SU-DHL-6 (cell line): ENCODE results near the gene AUH.

Source experiments
- H2AFZ ChIP-seq: fragments of 200-600 bp; sonication (generic); 2 replicates; pipeline ENCODE4 v1.6.1; 2014; ENCODE audit warnings: low read depth, mild to moderate bottlenecking, moderate library complexity, mixed read lengths, antibody characterized with exemption, low read length; ENCODE audit not compliant: severe bottlenecking
- H3F3A ChIP-seq: fragments of 200-600 bp; shearing (Covaris generic); 2 replicates; pipeline ENCODE4 v1.6.0; 2016; ENCODE audit warnings: antibody characterized with exemption, mild to moderate bottlenecking; ENCODE audit not compliant: insufficient read depth
- H3K27ac ChIP-seq: fragments of 200-600 bp; sonication (generic); 2 replicates; pipeline ENCODE4 v1.5.1; 2016; ENCODE audit warnings: low read depth, mild to moderate bottlenecking, low read length, moderate library complexity, mixed read lengths
- H3K27me3 ChIP-seq: fragments of 200-600 bp; sonication (generic), shearing (Covaris generic); 2 replicates; pipeline ENCODE4 v1.6.0; 2014; ENCODE audit warnings: mild to moderate bottlenecking, low read length
- H3K36me3 ChIP-seq: fragments of 200-600 bp; sonication (generic); 2 replicates; pipeline ENCODE4 v1.6.1; 2014; ENCODE audit warnings: mild to moderate bottlenecking, low read length, mixed read lengths
- H3K4me2 ChIP-seq: fragments of 300-600, 200-600 bp; shearing (Covaris generic), sonication (generic); 2 replicates; pipeline ENCODE4 v1.6.0; 2014; ENCODE audit warnings: low read length, low read depth, mild to moderate bottlenecking; ENCODE audit not compliant: poor library complexity, severe bottlenecking
- H3K4me3 ChIP-seq: fragments of 200-600 bp; sonication (generic); 2 replicates; pipeline ENCODE4 v1.5.1; 2014; ENCODE audit warnings: antibody characterized with exemption, low read length, mild to moderate bottlenecking, mixed read lengths; ENCODE audit not compliant: insufficient read depth, poor library complexity, severe bottlenecking
- H3K79me2 ChIP-seq: fragments of 200-600 bp; sonication (generic); 2 replicates; pipeline ENCODE4 v1.6.1; 2014; ENCODE audit warnings: mild to moderate bottlenecking, low read length, moderate library complexity; ENCODE audit not compliant: insufficient read depth
- H3K9ac ChIP-seq: fragments of 200-600 bp; sonication (generic); 2 replicates; pipeline ENCODE4 v1.7.0; 2014; ENCODE audit warnings: mild to moderate bottlenecking, low read length
- H3K9me2 ChIP-seq: fragments of 200-600 bp; sonication (generic); replicated peaks from 2 replicates; pipeline ENCODE4 v1.6.1; 2014; ENCODE audit warnings: low read length; ENCODE audit not compliant: insufficient read depth
- H3K9me3 ChIP-seq: fragments of 200-600 bp; sonication (generic); 2 replicates; pipeline ENCODE4 v1.6.1; 2014; ENCODE audit warnings: low read length, mixed read lengths; ENCODE audit not compliant: insufficient read depth
- H4K20me1 ChIP-seq: fragments of 200-600 bp; sonication (generic); 2 replicates; pipeline ENCODE4 v1.6.1; 2014; ENCODE audit warnings: low read depth, mild to moderate bottlenecking, antibody characterized with exemption, low read length, moderate library complexity, mixed read lengths
- EZH2phosphoT487 ChIP-seq: fragments of 200-600 bp; sonication (generic), shearing (Covaris generic); conservative IDR thresholded peaks from 2 replicates; pipeline ENCODE4 v1.6.1; 2018; ENCODE audit warnings: mild to moderate bottlenecking, antibody characterized with exemption, low read length, moderate library complexity, mixed read lengths
- TF ChIP-seq, protein P1 (sequence below): fragments of 200-600 bp; sonication (generic); IDR thresholded peaks from one replicate; pipeline ENCODE4 v1.5.1; 2017; ENCODE audit warnings: antibody characterized with exemption, mild to moderate bottlenecking, low read length, moderate library complexity; ENCODE audit not compliant: insufficient read depth, poor library complexity, severe bottlenecking

Gene AUH

DNA sequence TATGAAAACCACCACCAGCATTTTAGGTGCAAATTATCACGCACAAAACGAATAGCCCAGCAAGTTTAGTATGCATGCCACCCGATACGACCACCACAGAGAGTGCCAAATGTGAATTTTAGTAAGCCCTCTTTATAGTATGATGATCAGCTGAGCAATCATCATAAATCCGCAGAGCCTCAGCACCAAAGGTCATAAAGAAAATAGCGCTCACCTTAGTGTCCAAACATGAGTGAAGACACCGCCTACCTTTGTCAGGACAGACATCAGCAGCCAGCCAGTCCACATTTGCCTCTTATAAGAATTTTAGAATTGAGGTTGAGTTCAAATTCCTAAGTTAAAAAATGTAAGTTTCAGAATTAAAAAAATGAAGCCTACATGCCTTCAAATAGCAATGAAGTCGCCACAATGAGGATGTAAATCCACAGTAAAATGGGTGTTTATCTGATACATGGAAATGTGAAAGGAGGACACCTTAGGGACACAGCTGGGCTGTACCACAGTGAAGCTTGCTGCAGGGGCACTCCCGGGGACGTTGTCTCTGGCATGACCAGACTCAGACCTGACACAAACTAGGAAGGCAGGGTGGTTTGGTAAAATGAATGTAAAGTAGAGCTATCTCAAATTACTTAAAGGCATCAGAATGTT, 149.0 kb downstream of the AUH start:
- Histone ChIP-seq H3K4me3 (no peak overlapping the region), H3K9me2 (no peaks in the 10 kb centered on the region), H3K36me3 (no peaks in the 10 kb centered on the region), H2AFZ (no peak overlapping the region), H3F3A (no peaks in the 10 kb centered on the region), H3K9me3 (no peaks in the 10 kb centered on the region), H3K79me2 (no peaks in the 10 kb centered on the region), H3K9ac (no peak overlapping the region), H3K27me3 (no peaks in the 10 kb centered on the region), H3K27ac (no peak overlapping the region), H4K20me1 (no peaks in the 10 kb centered on the region), H3K4me2 (no peak overlapping the region)
- TF ChIP-seq EZH2phosphoT487 = no peak

DNA sequence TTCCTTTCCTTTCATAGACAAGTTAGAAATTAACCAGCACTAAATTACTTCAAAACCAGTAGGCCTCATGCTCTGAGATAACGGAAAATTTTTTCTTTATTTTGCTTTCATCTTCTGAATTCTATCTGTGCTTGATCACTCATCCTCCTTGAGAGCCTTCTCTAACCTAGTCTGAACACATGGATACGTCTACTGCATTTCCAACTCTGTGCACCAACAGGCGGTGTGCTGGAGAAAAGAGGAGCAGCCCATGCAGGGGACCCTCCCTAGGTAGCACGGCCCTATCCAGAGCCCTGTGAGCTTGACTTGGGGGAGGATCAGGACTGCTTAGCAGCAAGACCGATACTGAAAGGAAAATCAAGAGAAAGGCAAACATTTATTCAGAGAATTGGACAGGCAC, 149.8 kb downstream of the AUH start:
- Histone ChIP-seq H3K9ac (no peak overlapping the region), H3K27ac (no peak overlapping the region), H3K9me3 (no peaks in the 10 kb centered on the region), H3K36me3 (no peaks in the 10 kb centered on the region), H2AFZ (no peak overlapping the region), H3K4me3 (no peak overlapping the region), H3K9me2 (no peaks in the 10 kb centered on the region), H3K27me3 (no peaks in the 10 kb centered on the region), H4K20me1 (no peaks in the 10 kb centered on the region), H3K4me2 (no peak overlapping the region), H3K79me2 (no peaks in the 10 kb centered on the region), H3F3A (no peaks in the 10 kb centered on the region)
- no peak for TF ChIP-seq EZH2phosphoT487
- TF ChIP-seq, protein P1, sequence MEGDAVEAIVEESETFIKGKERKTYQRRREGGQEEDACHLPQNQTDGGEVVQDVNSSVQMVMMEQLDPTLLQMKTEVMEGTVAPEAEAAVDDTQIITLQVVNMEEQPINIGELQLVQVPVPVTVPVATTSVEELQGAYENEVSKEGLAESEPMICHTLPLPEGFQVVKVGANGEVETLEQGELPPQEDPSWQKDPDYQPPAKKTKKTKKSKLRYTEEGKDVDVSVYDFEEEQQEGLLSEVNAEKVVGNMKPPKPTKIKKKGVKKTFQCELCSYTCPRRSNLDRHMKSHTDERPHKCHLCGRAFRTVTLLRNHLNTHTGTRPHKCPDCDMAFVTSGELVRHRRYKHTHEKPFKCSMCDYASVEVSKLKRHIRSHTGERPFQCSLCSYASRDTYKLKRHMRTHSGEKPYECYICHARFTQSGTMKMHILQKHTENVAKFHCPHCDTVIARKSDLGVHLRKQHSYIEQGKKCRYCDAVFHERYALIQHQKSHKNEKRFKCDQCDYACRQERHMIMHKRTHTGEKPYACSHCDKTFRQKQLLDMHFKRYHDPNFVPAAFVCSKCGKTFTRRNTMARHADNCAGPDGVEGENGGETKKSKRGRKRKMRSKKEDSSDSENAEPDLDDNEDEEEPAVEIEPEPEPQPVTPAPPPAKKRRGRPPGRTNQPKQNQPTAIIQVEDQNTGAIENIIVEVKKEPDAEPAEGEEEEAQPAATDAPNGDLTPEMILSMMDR = no peak

DNA sequence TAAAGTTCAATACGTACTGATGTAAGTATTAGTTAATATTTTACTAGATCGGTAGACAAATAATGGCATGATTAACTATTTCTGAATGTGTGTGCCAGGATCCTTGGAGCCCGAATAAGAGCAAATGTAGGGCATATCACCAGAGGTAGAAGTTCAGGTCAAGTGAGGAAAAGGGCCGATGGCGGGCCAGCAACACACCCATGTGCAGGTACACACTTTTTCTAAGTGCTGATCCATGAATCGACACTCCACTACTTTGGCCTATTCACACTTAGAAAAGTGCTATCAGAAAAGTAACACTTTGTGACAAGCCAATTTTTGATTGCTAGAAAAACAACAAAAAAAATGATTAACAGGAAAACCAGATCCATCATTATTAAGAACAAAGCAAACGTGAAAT, 150.3 kb downstream of the AUH start:
- Histone ChIP-seq H3K4me2 (no peak overlapping the region), H3K9me3 (no peaks in the 10 kb centered on the region), H3K27ac (no peak overlapping the region), H3F3A (no peaks in the 10 kb centered on the region), H3K36me3 (no peaks in the 10 kb centered on the region), H3K27me3 (no peaks in the 10 kb centered on the region), H3K9ac (no peak overlapping the region), H2AFZ (no peak overlapping the region), H3K9me2 (no peaks in the 10 kb centered on the region), H3K79me2 (no peaks in the 10 kb centered on the region), H4K20me1 (no peaks in the 10 kb centered on the region), H3K4me3 (no peak overlapping the region)
- TF ChIP-seq EZH2phosphoT487 = no peak
- TF ChIP-seq, protein P1 = no peak

DNA sequence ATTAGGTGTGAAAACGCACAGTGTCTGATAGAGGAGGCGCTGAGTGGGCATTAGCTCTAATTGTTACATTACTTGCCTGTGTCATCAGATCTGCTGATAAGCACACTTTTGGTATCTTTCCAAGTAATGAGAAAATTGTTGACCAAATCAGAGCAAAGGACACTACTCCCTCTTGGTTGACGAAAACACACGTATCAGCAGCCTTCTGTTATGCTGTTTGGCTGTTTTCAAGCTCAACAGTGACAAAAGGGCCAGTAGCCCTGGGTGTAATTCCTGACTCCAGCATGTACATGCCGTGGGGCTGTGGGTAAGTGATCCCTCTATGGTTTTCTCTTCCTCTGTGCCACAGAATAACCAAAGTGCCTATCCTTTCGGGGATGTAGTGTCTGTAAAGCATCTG, 151.4 kb downstream of the AUH start:
- Histone ChIP-seq H3K27me3 (no peaks in the 10 kb centered on the region), H3K9me3 (no peaks in the 10 kb centered on the region), H3K9me2 (no peaks in the 10 kb centered on the region), H2AFZ (no peak overlapping the region), H3K4me3 (no peak overlapping the region), H3K79me2 (no peaks in the 10 kb centered on the region), H3F3A (no peaks in the 10 kb centered on the region), H3K36me3 (no peaks in the 10 kb centered on the region), H4K20me1 (no peaks in the 10 kb centered on the region), H3K4me2 (no peak overlapping the region), H3K27ac (no peak overlapping the region), H3K9ac (no peak overlapping the region)
- TF ChIP-seq EZH2phosphoT487 = no peak
- TF ChIP-seq, protein P1 = no peak
